SJSA1 (cell line): ENCODE data around the gene SLC6A9. TPM values are rescaled to one million over a fixed set of nuclear protein-coding genes. Genes with fewer than 3 reads are reported as not detected.
A peak's percentile ranks its signal among the peaks of the same experiment; 100 is the strongest.

ENCODE experiments used
- DNase-seq, 2 experiments: peaks; one replicate each; pipeline ENCODE4 v3.0.0-alpha.2; 2015 to 2020; ENCODE audit warnings: low spot score in 2 of 2, low read depth in 1 of 2
- H3K27ac ChIP-seq: fragments of 250-450 bp; sonication (Bioruptor Pico); 2 replicates; pipeline ENCODE4 v1.5.1; 2020; ENCODE audit warnings: mild to moderate bottlenecking, moderate library complexity
- H3K27me3 ChIP-seq: fragments of 250-450 bp; sonication (Bioruptor Pico); replicated peaks from 2 replicates; pipeline ENCODE4 v1.5.1; 2020; ENCODE audit warnings: mild to moderate bottlenecking, moderate library complexity
- H3K36me3 ChIP-seq: fragments of 250-450 bp; sonication (Bioruptor Pico); 2 replicates; pipeline ENCODE4 v1.5.1; 2020; ENCODE audit warnings: mild to moderate bottlenecking
- H3K4me1 ChIP-seq: fragments of 250-450 bp; sonication (Bioruptor Pico); replicated peaks from 2 replicates; pipeline ENCODE4 v1.6.1; 2021; ENCODE audit warnings: mild to moderate bottlenecking
- H3K4me3 ChIP-seq: fragments of 250-450 bp; sonication (Bioruptor Pico); 2 replicates; pipeline ENCODE4 v1.5.1; 2020; ENCODE audit warnings: mild to moderate bottlenecking
- H3K9me3 ChIP-seq: fragments of 250-450 bp; sonication (Bioruptor Pico); replicated peaks from 2 replicates; pipeline ENCODE4 v1.5.1; 2020; ENCODE audit warnings: mild to moderate bottlenecking
- total RNA-seq: library from RNA; depleted of rRNA; stranded (reverse); fragments of >200 nt; shearing (Covaris generic); gene quantifications from 2 replicates; pipeline ENCODE4 v1.2.3, GENCODE V29; 2014

The SLC6A9 gene
- total RNA-seq, 1 experiment from 2014 or later: 0.66 TPM

- Histone ChIP-seq H3K27ac (peak overlapping the region; percentile 71), H3K27me3 (no peaks in the 10 kb centered on the region), H3K4me3 (peak overlapping the region; percentile 60), H3K9me3 (no peaks in the 10 kb centered on the region), H3K4me1 (peaks cover 16% of the 10 kb centered on the region), H3K36me3 (no peaks in the 10 kb centered on the region)
- DNase-seq: peak; percentile 93 to 97
These were observed 1.2 kb downstream of the SLC6A9 start for GRCh38 chr1:44029911-44030604.

GRCh38 chr1:44029260-44029910 lies 1.9 kb downstream of the SLC6A9 start:
- no peak for DNase-seq
- Histone ChIP-seq H3K9me3 (no peaks in the 10 kb centered on the region), H3K27me3 (no peaks in the 10 kb centered on the region), H3K36me3 (no peaks in the 10 kb centered on the region), H3K4me3 (peak overlapping the region; percentile 60), H3K27ac (no peak overlapping the region), H3K4me1 (peaks cover 16% of the 10 kb centered on the region)

- H3K4me3 ChIP-seq: no peak overlapping the region
- peaks cover 16% of the 10 kb centered on the region for H3K4me1 ChIP-seq
- H3K27me3 ChIP-seq: no peaks in the 10 kb centered on the region
- no peaks in the 10 kb centered on the region for H3K9me3 ChIP-seq
- DNase-seq: no peak
- no peak overlapping the region for H3K27ac ChIP-seq
- no peaks in the 10 kb centered on the region for H3K36me3 ChIP-seq
These were observed 3.9 kb downstream of the SLC6A9 start for GRCh38 chr1:44027320-44027719.

DNA sequence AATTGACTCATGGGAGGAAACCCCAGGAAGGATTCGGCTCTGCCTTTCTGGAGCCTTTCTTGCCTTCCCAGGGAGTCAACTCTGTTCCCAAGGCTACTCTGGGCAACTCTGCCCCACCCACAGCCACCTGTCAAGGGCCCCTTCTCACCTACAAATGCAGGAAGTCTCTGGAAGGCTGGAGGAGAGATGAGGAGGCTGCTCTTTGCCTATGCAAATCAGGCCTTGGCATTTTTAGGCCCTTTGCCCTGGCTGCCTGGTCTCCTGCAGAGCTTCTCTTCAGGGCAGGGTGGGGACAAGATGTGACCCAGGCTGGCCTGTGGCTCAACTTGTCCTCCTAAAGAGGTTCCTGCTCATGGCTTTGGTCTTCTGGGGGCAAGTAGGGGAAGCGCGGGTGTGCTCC lies 5.4 kb downstream of the SLC6A9 start:
- Histone ChIP-seq H3K4me1 (peaks cover 10% of the 10 kb centered on the region), H3K27me3 (no peaks in the 10 kb centered on the region), H3K27ac (no peak overlapping the region), H3K9me3 (no peaks in the 10 kb centered on the region), H3K36me3 (no peaks in the 10 kb centered on the region), H3K4me3 (no peak overlapping the region)
- no peak for DNase-seq

- Histone ChIP-seq H3K36me3 (no peaks in the 10 kb centered on the region), H3K4me3 (no peak overlapping the region), H3K27ac (no peak overlapping the region), H3K4me1 (peaks cover 7% of the 10 kb centered on the region), H3K27me3 (no peaks in the 10 kb centered on the region), H3K9me3 (no peaks in the 10 kb centered on the region)
- DNase-seq: no peak
These were observed 6.2 kb downstream of the SLC6A9 start for GRCh38 chr1:44024903-44025525.

DNA sequence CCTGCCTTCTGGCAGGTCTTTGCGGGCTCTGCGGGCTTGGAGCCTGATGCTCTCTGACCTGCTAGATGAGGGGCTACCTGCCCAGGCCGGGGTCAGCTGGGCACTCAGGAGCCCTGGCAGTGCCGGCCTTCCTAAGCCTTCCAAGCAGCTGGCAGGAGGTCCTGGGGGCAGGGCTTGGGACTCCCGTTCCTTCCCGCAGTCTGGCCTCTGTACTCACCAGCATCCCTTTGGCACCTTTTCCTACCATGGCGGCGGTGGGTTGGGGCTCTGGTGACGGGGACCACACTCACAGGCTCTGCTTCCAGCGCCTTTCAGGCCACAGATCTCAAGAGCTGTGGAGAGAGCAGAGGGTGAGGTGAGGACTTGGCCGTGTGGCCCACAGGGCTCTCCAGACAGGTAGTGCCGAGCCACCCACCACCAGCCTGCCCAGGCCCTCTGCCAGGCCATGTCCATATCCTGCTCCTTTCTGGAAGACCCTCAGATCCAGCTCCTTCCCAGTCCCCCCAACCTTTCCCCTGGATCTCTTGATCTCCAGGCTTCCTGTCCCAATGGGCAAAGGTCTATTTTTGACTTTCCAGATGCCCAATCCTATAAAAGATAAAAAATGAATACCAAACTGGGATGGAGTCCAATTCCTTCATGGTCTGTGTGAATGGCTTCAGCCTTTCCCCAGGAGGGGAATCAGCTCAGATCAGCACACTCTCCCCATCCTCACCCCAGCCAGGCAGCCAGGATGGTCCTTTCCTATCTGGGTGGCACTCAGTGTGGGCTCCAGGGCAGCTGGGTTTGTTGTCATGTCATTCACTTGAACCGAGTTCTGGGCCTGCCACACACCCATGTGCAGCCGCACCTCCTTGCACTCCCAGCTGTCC lies 7.0 kb downstream of the SLC6A9 start:
- DNase-seq: no peak
- no peaks in the 10 kb centered on the region for H3K27me3 ChIP-seq
- no peak overlapping the region for H3K4me3 ChIP-seq
- H3K9me3 ChIP-seq: no peaks in the 10 kb centered on the region
- no peaks in the 10 kb centered on the region for H3K36me3 ChIP-seq
- no peak overlapping the region for H3K27ac ChIP-seq
- H3K4me1 ChIP-seq: peaks cover 3% of the 10 kb centered on the region

DNA sequence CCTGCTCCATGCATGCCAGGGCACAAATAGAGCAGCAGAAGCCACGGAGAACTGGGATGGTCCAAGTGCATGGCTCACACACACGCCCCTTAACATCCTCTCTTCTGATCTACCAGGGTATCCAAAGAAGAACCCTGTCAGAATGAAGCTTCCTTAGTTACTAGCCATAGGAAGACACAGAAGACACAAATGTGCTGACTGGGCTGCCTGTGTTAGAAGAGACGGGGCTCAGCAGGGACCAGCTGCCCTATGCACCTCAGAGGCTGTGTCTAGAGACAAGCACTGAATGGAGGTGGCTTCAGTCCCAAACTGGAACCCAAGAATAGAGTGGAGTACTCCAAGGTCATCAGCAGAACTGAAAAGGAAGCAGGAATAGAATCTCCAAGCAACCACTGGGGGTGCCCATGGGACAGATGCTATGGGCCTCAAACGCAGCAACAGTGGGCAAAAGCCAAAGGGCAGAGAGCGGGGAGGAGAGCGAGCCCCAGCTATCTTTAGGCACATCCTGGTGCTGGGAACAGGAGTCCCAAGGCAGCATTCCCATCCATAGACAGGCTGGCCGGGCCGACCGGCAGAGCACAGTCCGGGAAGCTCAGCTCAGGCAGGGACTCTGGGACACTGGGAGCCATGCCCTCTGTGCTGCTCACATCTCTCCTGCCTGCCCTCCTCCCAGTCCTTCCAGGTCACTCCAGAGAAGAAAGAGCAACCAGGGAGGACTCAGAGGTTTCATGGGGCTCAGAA lies 9.5 kb downstream of the SLC6A9 start:
- H3K27ac ChIP-seq: no peak overlapping the region
- H3K27me3 ChIP-seq: no peaks in the 10 kb centered on the region
- no peaks in the 10 kb centered on the region for H3K9me3 ChIP-seq
- no peaks in the 10 kb centered on the region; the same call in 1 of the 2 replicates for H3K4me1 ChIP-seq
- no peaks in the 10 kb centered on the region for H3K36me3 ChIP-seq
- no peak overlapping the region for H3K4me3 ChIP-seq
- no peak for DNase-seq

DNA sequence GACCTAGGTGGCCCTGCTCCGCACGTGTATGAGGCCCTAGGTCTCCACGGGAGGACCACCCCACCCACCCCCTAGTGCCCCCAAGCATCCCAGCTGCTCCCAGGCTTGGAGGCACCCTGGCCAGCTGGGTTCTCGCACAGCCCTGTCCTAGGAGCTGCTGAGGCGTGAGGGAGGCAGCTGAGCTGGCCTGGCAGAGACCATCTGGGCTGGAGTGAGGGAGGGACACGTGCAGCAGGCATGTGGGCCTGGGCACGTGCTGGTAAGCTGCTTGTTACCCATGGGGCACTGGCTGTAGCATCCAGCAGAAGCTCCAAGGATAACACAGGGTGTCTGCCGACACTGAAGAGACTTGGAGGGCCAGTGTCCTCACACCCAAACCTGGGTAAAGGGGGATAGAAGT lies 10.1 kb downstream of the SLC6A9 start:
- DNase-seq: no peak
- H3K36me3 ChIP-seq: no peaks in the 10 kb centered on the region
- no peaks in the 10 kb centered on the region; the same call in 1 of the 2 replicates for H3K4me1 ChIP-seq
- no peaks in the 10 kb centered on the region for H3K27me3 ChIP-seq
- H3K27ac ChIP-seq: no peak overlapping the region
- no peaks in the 10 kb centered on the region for H3K9me3 ChIP-seq
- no peak overlapping the region for H3K4me3 ChIP-seq

- Histone ChIP-seq H3K9me3 (no peaks in the 10 kb centered on the region), H3K36me3 (no peaks in the 10 kb centered on the region), H3K27me3 (no peaks in the 10 kb centered on the region), H3K4me1 (no peaks in the 10 kb centered on the region; the same call in 1 of the 2 replicates), H3K4me3 (no peak overlapping the region), H3K27ac (no peak overlapping the region)
- no peak for DNase-seq
These were observed 10.8 kb downstream of the SLC6A9 start for GRCh38 chr1:44020464-44020863.

DNA sequence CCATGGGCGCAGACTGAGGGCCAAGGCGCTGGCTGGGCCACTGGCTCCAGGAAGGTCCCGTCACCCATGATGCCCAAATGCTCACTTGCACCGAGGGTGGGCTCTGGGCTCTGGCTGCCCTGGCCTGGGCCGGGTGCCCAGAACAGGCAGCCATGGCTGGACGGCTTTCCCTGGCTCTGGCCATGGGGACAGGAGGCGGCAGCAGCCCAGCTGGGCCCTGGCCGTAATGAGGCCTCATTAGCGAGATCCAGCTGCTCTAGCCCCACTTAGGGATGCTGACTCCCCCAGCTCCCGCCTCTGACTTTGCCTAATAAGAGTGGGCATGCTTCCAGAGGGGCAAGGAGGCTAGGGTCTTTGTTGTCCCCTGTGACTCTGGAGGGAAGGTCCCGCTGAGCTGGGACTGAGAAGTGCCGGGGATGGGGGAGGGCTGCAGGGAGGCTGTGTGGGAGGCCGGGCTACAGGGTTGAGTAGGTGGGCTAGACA lies 11.8 kb downstream of the SLC6A9 start:
- no peaks in the 10 kb centered on the region for H3K9me3 ChIP-seq
- H3K27me3 ChIP-seq: no peaks in the 10 kb centered on the region
- no peak for DNase-seq
- H3K4me3 ChIP-seq: no peak overlapping the region
- H3K36me3 ChIP-seq: no peaks in the 10 kb centered on the region
- no peak overlapping the region for H3K27ac ChIP-seq
- H3K4me1 ChIP-seq: no peaks in the 10 kb centered on the region

- no peaks in the 10 kb centered on the region for H3K27me3 ChIP-seq
- no peak overlapping the region for H3K27ac ChIP-seq
- no peaks in the 10 kb centered on the region for H3K36me3 ChIP-seq
- H3K4me1 ChIP-seq: no peaks in the 10 kb centered on the region
- no peak for DNase-seq
- H3K4me3 ChIP-seq: no peak overlapping the region
- no peaks in the 10 kb centered on the region for H3K9me3 ChIP-seq
These were observed 14.3 kb downstream of the SLC6A9 start for GRCh38 chr1:44016890-44017400.

GRCh38 chr1:44016041-44016889 lies 15.0 kb downstream of the SLC6A9 start:
- no peak overlapping the region for H3K27ac ChIP-seq
- no peak overlapping the region for H3K4me3 ChIP-seq
- no peaks in the 10 kb centered on the region for H3K9me3 ChIP-seq
- no peaks in the 10 kb centered on the region for H3K4me1 ChIP-seq
- no peaks in the 10 kb centered on the region for H3K27me3 ChIP-seq
- H3K36me3 ChIP-seq: no peaks in the 10 kb centered on the region
- no peak for DNase-seq
